ENCODE data around the gene ERBB2.
"Not testable (repeated sequence)": the region's sequence is repeated elsewhere in the genome, so short reads cannot be mapped to it uniquely, and the experiment has no call there.

The ERBB2 gene

DNA sequence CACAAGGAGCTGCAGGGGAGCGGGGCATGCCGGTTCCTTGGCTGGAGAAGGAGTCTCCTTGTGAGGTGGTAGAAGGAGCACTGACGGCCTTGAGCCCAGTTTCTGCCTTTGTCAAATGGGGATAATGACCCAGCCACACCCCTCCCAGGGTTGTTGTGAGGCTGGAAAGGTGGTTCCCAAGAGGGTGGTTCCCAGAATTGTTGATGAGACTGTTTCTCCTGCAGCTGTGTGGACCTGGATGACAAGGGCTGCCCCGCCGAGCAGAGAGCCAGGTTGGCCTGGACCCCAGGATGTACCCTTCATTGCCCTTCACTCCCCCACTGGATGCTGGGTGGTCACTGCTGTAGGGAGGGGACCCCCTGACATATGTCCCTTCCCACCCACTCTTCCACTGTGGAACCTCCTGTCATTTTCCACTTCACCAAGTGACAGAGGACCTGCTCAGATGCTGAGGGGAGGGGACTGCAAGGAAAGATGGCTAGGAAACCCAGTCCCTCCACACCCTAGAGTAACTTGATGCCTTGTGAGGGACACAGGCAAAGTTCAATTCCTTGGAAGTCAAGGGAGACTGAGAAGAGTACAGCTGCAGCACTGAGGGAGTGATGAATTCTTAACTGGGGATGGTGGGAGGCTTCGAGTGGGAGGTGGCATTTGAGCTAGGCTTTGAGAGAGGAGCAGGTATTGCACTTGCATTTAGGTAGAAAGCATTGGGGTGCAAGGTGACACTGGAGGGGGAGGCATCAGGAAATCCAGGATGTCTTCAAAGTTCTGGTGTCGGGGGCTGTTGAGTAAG, 19.9 kb downstream of the ERBB2 start:
- H3K36me3 ChIP-seq: no peaks in the 10 kb centered on the region

DNA sequence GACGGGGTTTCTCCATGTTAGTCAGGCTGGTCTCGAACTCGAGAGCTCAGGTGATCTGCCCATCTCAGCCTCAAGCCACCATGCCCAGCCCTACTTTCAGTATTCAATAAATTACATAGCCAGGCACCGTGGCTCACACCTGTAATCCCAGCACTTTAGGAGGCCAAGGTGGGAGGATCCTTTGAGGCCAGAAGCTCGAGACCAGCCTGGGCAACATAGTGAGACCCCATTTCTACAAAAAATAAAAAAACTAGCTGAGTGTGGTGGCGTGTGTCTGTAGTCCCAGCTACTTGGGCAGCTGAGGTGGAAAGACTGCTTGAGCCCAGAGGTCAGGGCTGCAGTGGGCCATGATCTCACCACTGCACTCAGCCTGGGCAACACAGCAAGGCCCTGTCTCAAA, 22.2 kb downstream of the ERBB2 start:
- H3K9me3 ChIP-seq: no peaks in the 10 kb centered on the region
- no peaks in the 10 kb centered on the region for H3K27me3 ChIP-seq
- H3K4me3 ChIP-seq: no peak overlapping the region
- no peaks in the 10 kb centered on the region for H4K20me1 ChIP-seq
- peaks cover 7% of the 10 kb centered on the region for H3K36me3 ChIP-seq
- no peak for TF ChIP-seq Cebpa-rat (IDR thresholded peaks at IDR 0.05)
- H3K4me2 ChIP-seq: no peak overlapping the region
- peaks cover 20% of the 10 kb centered on the region for H3K4me1 ChIP-seq
- H3K27ac ChIP-seq: no peak overlapping the region
- no peak overlapping the region for H3K9ac ChIP-seq

More for the DNA sequence above, 19.9 kb downstream of the ERBB2 start:
- H3K27me3 ChIP-seq: no peaks in the 10 kb centered on the region
- H3K4me2 ChIP-seq: no peak overlapping the region
- H3K4me1 ChIP-seq: peaks cover 25% of the 10 kb centered on the region
- H3K4me3 ChIP-seq: no peak overlapping the region
- no peak overlapping the region for H3K27ac ChIP-seq
- H4K20me1 ChIP-seq: no peaks in the 10 kb centered on the region
- TF ChIP-seq Cebpa-rat (IDR thresholded peaks at IDR 0.05): no peak
- H3K9ac ChIP-seq: no peak overlapping the region
- no peaks in the 10 kb centered on the region for H3K9me3 ChIP-seq

- no peaks in the 10 kb centered on the region for H3K9me3 ChIP-seq
- no peak overlapping the region for H3K27ac ChIP-seq
- no peak overlapping the region for H3K4me2 ChIP-seq
- H3K9ac ChIP-seq: no peak overlapping the region
- H4K20me1 ChIP-seq: no peaks in the 10 kb centered on the region
- no peak overlapping the region for H3K4me3 ChIP-seq
- peaks cover 10% of the 10 kb centered on the region for H3K4me1 ChIP-seq
- TF ChIP-seq Cebpa-rat (IDR thresholded peaks at IDR 0.05): no peak
- H3K36me3 ChIP-seq: peaks cover 17% of the 10 kb centered on the region
- no peaks in the 10 kb centered on the region for H3K27me3 ChIP-seq
Observed at GRCh38 chr17:39722965-39723848, 23.3 kb downstream of the ERBB2 start.

DNA sequence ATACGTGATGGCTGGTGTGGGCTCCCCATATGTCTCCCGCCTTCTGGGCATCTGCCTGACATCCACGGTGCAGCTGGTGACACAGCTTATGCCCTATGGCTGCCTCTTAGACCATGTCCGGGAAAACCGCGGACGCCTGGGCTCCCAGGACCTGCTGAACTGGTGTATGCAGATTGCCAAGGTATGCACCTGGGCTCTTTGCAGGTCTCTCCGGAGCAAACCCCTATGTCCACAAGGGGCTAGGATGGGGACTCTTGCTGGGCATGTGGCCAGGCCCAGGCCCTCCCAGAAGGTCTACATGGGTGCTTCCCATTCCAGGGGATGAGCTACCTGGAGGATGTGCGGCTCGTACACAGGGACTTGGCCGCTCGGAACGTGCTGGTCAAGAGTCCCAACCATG, 24.9 kb downstream of the ERBB2 start:
- H3K4me2 ChIP-seq: no peak overlapping the region
- no peak overlapping the region for H3K27ac ChIP-seq
- H4K20me1 ChIP-seq: no peaks in the 10 kb centered on the region
- H3K27me3 ChIP-seq: no peaks in the 10 kb centered on the region
- no peak overlapping the region for H3K4me3 ChIP-seq
- peaks cover 30% of the 10 kb centered on the region for H3K36me3 ChIP-seq
- no peaks in the 10 kb centered on the region for H3K9me3 ChIP-seq
- no peak for TF ChIP-seq Cebpa-rat (IDR thresholded peaks at IDR 0.05)
- H3K4me1 ChIP-seq: peaks cover 19% of the 10 kb centered on the region
- H3K9ac ChIP-seq: no peak overlapping the region

- Histone ChIP-seq H3K4me1 (peaks cover 24% of the 10 kb centered on the region), H3K36me3 (peaks cover 30% of the 10 kb centered on the region), H3K4me2 (peak overlapping the region; percentile 24; the same call in 1 of the 2 replicates)
- not testable (repeated sequence) for H3K9ac ChIP-seq, H3K27me3 ChIP-seq, H3K4me3 ChIP-seq, H4K20me1 ChIP-seq, H3K9me3 ChIP-seq, H3K27ac ChIP-seq
Observed at GRCh38 chr17:39725923-39726322, 26.1 kb downstream of the ERBB2 start.

GRCh38 chr17:39726617-39727016, 26.8 kb downstream of the ERBB2 start:
- Histone ChIP-seq H3K4me3 (no peak overlapping the region), H3K9me3 (no peaks in the 10 kb centered on the region), H3K4me1 (peaks cover 27% of the 10 kb centered on the region), H3K9ac (peak overlapping the region; percentile 31; the same call in 1 of the 2 replicates), H3K27me3 (no peaks in the 10 kb centered on the region), H3K27ac (no peak overlapping the region), H4K20me1 (no peaks in the 10 kb centered on the region), H3K4me2 (peak overlapping the region; percentile 24), H3K36me3 (peaks cover 30% of the 10 kb centered on the region)
- TF ChIP-seq Cebpa-rat (IDR thresholded peaks at IDR 0.05): no peak

GRCh38 chr17:39727556-39727955, 27.7 kb downstream of the ERBB2 start:
- Histone ChIP-seq H3K27me3 (no peaks in the 10 kb centered on the region), H4K20me1 (no peaks in the 10 kb centered on the region), H3K4me1 (peaks cover 27% of the 10 kb centered on the region), H3K27ac (no peak overlapping the region), H3K4me2 (no peak overlapping the region), H3K36me3 (peaks cover 30% of the 10 kb centered on the region), H3K9me3 (no peaks in the 10 kb centered on the region), H3K9ac (no peak overlapping the region), H3K4me3 (no peak overlapping the region)
- TF ChIP-seq Cebpa-rat (IDR thresholded peaks at IDR 0.05): no peak

GRCh38 chr17:39729280-39729851, 29.5 kb downstream of the ERBB2 start:
- H3K4me2 ChIP-seq: peak overlapping the region; percentile 97
- H3K4me1 ChIP-seq: peaks cover 27% of the 10 kb centered on the region
- H3K27me3 ChIP-seq: no peaks in the 10 kb centered on the region
- no peaks in the 10 kb centered on the region for H3K9me3 ChIP-seq
- TF ChIP-seq Cebpa-rat (IDR thresholded peaks at IDR 0.05): no peak
- H4K20me1 ChIP-seq: no peaks in the 10 kb centered on the region
- peaks cover 30% of the 10 kb centered on the region for H3K36me3 ChIP-seq
- H3K27ac ChIP-seq: peak overlapping the region; percentile 92
- peak overlapping the region; percentile 83 for H3K4me3 ChIP-seq
- H3K9ac ChIP-seq: peak overlapping the region; percentile 90

DNA sequence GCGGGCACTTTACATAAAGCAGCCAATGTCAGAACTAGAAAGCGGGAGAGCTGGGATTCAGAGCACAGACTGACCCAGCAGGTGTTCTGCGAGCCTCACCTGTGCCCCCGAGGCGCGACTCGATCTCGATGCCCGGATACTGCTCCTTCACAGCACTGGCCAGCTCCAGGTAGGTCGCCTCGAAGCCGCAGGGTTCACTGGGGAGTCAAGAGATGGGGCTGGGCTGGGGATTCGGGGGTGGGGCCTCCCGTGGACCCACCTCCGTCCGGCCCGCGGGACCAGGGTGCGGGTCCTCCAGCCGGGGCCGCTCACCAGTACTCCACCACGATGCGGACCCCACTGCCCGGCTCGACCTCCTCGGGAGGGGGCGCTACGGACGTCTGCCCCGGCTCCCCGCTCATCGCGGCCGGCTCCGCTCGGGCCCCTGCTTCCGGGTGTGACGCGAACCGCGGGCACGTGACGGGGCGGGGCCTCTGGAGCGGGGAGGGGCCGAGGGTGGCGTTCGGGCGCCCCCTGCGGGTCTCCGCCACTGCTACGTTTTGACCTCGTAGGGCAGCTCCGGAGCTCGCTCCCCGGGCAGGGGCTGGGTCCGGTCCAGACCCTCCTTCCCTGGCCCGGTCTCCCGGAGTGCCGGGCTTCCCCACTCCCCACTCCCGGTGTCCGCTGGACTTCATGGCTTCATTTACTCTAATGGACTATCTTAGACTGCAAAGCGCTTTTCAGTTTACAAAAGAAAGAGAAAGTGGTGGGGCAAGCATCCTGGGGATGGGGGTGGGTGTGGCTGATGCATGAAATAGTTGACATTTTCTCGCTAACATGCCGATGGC, 30.4 kb downstream of the ERBB2 start, which contains the start of gene MIEN1:
Gene MIEN1, minus strand, starts transcription at position 438 of the 827 bp plus-strand sequence. Its CDS starts 37 bp downstream, at position 401.
- H3K9me3 ChIP-seq: no peaks in the 10 kb centered on the region
- peak within 1 kb of the TSS; percentile 83 for H3K4me3 ChIP-seq
- H3K36me3 ChIP-seq: peaks cover 30% of the 10 kb centered on the region
- peak within 1 kb of the TSS; percentile 90 for H3K9ac ChIP-seq
- H3K27ac ChIP-seq: peak within 1 kb of the TSS; percentile 92
- TF ChIP-seq Cebpa-rat (IDR thresholded peaks at IDR 0.05): no peak
- H3K27me3 ChIP-seq: no peaks in the 10 kb centered on the region
- peaks cover 27% of the 10 kb centered on the region for H3K4me1 ChIP-seq
- H4K20me1 ChIP-seq: no peaks in the 10 kb centered on the region
- H3K4me2 ChIP-seq: peak within 1 kb of the TSS; percentile 97

All from BLaER1 (cell line).